Measurements from ENCODE around the gene LCN12.

The LCN12 gene

DNA sequence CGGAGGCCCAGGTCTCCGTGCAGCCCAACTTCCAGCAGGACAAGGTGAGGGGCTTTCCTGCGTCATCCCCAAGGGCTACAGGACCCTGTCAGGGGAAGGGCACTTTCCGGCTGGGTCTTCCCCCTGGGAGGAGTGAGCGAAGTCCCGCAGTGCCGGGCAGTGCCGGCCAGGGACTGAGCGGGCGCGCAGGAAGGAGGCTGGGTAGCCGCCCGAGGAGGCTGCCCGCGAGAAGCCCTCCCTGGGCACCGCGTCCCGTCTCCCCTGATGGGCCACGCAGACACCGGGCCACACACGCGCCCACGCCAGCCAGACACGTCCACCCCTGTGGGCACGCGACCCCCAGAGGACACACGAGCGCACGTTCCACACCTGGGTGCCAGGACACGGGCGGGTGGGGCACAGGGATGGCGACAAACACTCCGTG lies 25.6 kb downstream of the LCN12 start:
- H2BK12ac ChIP-seq (ENCODE audit: low read length in 2 of 2): peak overlapping the region in 1 of 2 experiments; percentile 23
- H3K4ac ChIP-seq (ENCODE audit: low read depth in 1 of 2, low read length in 2 of 2): peak overlapping the region; percentile 1 to 82
- H3K9me3 ChIP-seq (ENCODE audit: control insufficient read depth, low read length): no peaks in the 10 kb centered on the region
- H3K4me3 ChIP-seq (ENCODE audit: insufficient read depth in 1 of 2, low read depth in 1 of 2, low read length in 2 of 2): peak overlapping the region; percentile 67 to 68
- peak overlapping the region; percentile 59 for H3K4me2 ChIP-seq (ENCODE audit: low read length, poor library complexity, severe bottlenecking)
- WGBS: 12% methylated on average over 31 of the region's 33 CpGs
- no peak overlapping the region for H2AK5ac ChIP-seq (ENCODE audit: low read length, severe bottlenecking)
- H3K79me1 ChIP-seq (replicated peaks; ENCODE audit: low read length, poor library complexity, severe bottlenecking): no peaks in the 10 kb centered on the region
- H3K4me1 ChIP-seq (ENCODE audit: control insufficient read depth, insufficient read depth, low read depth, low read length): peaks cover 33% of the 10 kb centered on the region
- H3K23ac ChIP-seq (ENCODE audit: low read length in 2 of 2): peak overlapping the region in 1 of 2 experiments; percentile 1
- no peak overlapping the region for H3K27ac ChIP-seq (ENCODE audit: low read length, poor library complexity, severe bottlenecking)
- H2BK5ac ChIP-seq (ENCODE audit: low read depth, low read length, poor library complexity, severe bottlenecking): no peak overlapping the region
- H3K14ac ChIP-seq (ENCODE audit: low read length in 2 of 2): peak overlapping the region in 1 of 2 experiments; percentile 72
- H3K9ac ChIP-seq (ENCODE audit: low read length): peak overlapping the region; percentile 26
- no peak overlapping the region for H2BK120ac ChIP-seq (ENCODE audit: low read depth, low read length)
- peak overlapping the region; percentile 81 for H4K91ac ChIP-seq (ENCODE audit: low read length)
- H3K18ac ChIP-seq (ENCODE audit: low read depth in 1 of 2, low read length in 2 of 2): peak overlapping the region; percentile 1 to 75
- peaks cover 4 to 25% of the 10 kb centered on the region in 2 experiments for H3K27me3 ChIP-seq (ENCODE audit: control insufficient read depth in 1 of 2, insufficient read depth in 1 of 2, low read length in 2 of 2)
- peaks cover 0 to 4% of the 10 kb centered on the region in 2 experiments for H3K36me3 ChIP-seq (ENCODE audit: control insufficient read depth in 1 of 2, insufficient read depth in 2 of 2, low read depth in 1 of 2, low read length in 2 of 2)
- peak overlapping the region; percentile 1 for H2AFZ ChIP-seq (ENCODE audit: low read depth, low read length)
- H2BK15ac ChIP-seq (ENCODE audit: low read depth, poor library complexity, severe bottlenecking): peak overlapping the region; percentile 33
- no peak for DNase-seq
- peak overlapping the region; percentile 88 for H4K8ac ChIP-seq (ENCODE audit: low read length)

- no peak overlapping the region for H3K27ac ChIP-seq (ENCODE audit: low read length, poor library complexity, severe bottlenecking)
- peak overlapping the region in 1 of 2 experiments; percentile 82 for H3K4ac ChIP-seq (ENCODE audit: low read depth in 1 of 2, low read length in 2 of 2)
- no peaks in the 10 kb centered on the region for H3K79me1 ChIP-seq (replicated peaks; ENCODE audit: low read length, poor library complexity, severe bottlenecking)
- no peaks in the 10 kb centered on the region for H3K9me3 ChIP-seq (ENCODE audit: control insufficient read depth, low read length)
- H3K4me2 ChIP-seq (ENCODE audit: low read length, poor library complexity, severe bottlenecking): peak overlapping the region; percentile 59
- no peak overlapping the region for H3K23ac ChIP-seq (ENCODE audit: low read length in 2 of 2)
- H2AFZ ChIP-seq (ENCODE audit: low read depth, low read length): peak overlapping the region; percentile 1
- H2BK5ac ChIP-seq (ENCODE audit: low read depth, low read length, poor library complexity, severe bottlenecking): no peak overlapping the region
- no peak overlapping the region for H2BK15ac ChIP-seq (ENCODE audit: low read depth, poor library complexity, severe bottlenecking)
- peak overlapping the region; percentile 1 to 75 for H3K18ac ChIP-seq (ENCODE audit: low read depth in 1 of 2, low read length in 2 of 2)
- H3K4me3 ChIP-seq (ENCODE audit: insufficient read depth in 1 of 2, low read depth in 1 of 2, low read length in 2 of 2): peak overlapping the region; percentile 67 to 68
- no peak overlapping the region for H2AK5ac ChIP-seq (ENCODE audit: low read length, severe bottlenecking)
- H3K14ac ChIP-seq (ENCODE audit: low read length in 2 of 2): peak overlapping the region in 1 of 2 experiments; percentile 72
- H3K9ac ChIP-seq (ENCODE audit: low read length): peak overlapping the region; percentile 26
- peaks cover 10 to 31% of the 10 kb centered on the region in 2 experiments for H3K27me3 ChIP-seq (ENCODE audit: control insufficient read depth in 1 of 2, insufficient read depth in 1 of 2, low read length in 2 of 2)
- peaks cover 0 to 4% of the 10 kb centered on the region in 2 experiments for H3K36me3 ChIP-seq (ENCODE audit: control insufficient read depth in 1 of 2, insufficient read depth in 2 of 2, low read depth in 1 of 2, low read length in 2 of 2)
- 2% methylated on average over 48 of the region's 78 CpGs for WGBS
- peak overlapping the region; percentile 88 for H4K8ac ChIP-seq (ENCODE audit: low read length)
- H2BK120ac ChIP-seq (ENCODE audit: low read depth, low read length): no peak overlapping the region
- peaks cover 30% of the 10 kb centered on the region for H3K4me1 ChIP-seq (ENCODE audit: control insufficient read depth, insufficient read depth, low read depth, low read length)
- DNase-seq: peak; percentile 66
- H4K91ac ChIP-seq (ENCODE audit: low read length): peak overlapping the region; percentile 81
- peak overlapping the region in 1 of 2 experiments; percentile 23 for H2BK12ac ChIP-seq (ENCODE audit: low read length in 2 of 2)
These were observed 26.2 kb downstream of the LCN12 start for GRCh38 chr9:136978073-136978864.

- no peaks in the 10 kb centered on the region for H3K79me1 ChIP-seq (replicated peaks; ENCODE audit: low read length, poor library complexity, severe bottlenecking)
- H3K4me2 ChIP-seq (ENCODE audit: low read length, poor library complexity, severe bottlenecking): no peak overlapping the region
- H2BK5ac ChIP-seq (ENCODE audit: low read depth, low read length, poor library complexity, severe bottlenecking): no peak overlapping the region
- H3K23ac ChIP-seq (ENCODE audit: low read length in 2 of 2): no peak overlapping the region
- no peak overlapping the region for H3K18ac ChIP-seq (ENCODE audit: low read depth in 1 of 2, low read length in 2 of 2)
- no peak overlapping the region for H3K4ac ChIP-seq (ENCODE audit: low read depth in 1 of 2, low read length in 2 of 2)
- H4K91ac ChIP-seq (ENCODE audit: low read length): no peak overlapping the region
- H3K14ac ChIP-seq (ENCODE audit: low read length in 2 of 2): no peak overlapping the region
- H3K4me3 ChIP-seq (ENCODE audit: insufficient read depth in 1 of 2, low read depth in 1 of 2, low read length in 2 of 2): no peak overlapping the region
- peaks cover 17 to 38% of the 10 kb centered on the region in 2 experiments for H3K27me3 ChIP-seq (ENCODE audit: control insufficient read depth in 1 of 2, insufficient read depth in 1 of 2, low read length in 2 of 2)
- peaks cover 30% of the 10 kb centered on the region for H3K4me1 ChIP-seq (ENCODE audit: control insufficient read depth, insufficient read depth, low read depth, low read length)
- no peaks in the 10 kb centered on the region for H3K9me3 ChIP-seq (ENCODE audit: control insufficient read depth, low read length)
- no peak overlapping the region for H3K9ac ChIP-seq (ENCODE audit: low read length)
- no peak overlapping the region for H2BK15ac ChIP-seq (ENCODE audit: low read depth, poor library complexity, severe bottlenecking)
- no peak overlapping the region for H2AFZ ChIP-seq (ENCODE audit: low read depth, low read length)
- H3K36me3 ChIP-seq (ENCODE audit: control insufficient read depth in 1 of 2, insufficient read depth in 2 of 2, low read depth in 1 of 2, low read length in 2 of 2): peaks cover 0 to 4% of the 10 kb centered on the region in 2 experiments
- 58% methylated on average over 38 of the region's 41 CpGs for WGBS
- H3K27ac ChIP-seq (ENCODE audit: low read length, poor library complexity, severe bottlenecking): no peak overlapping the region
- H4K8ac ChIP-seq (ENCODE audit: low read length): no peak overlapping the region
- no peak overlapping the region for H2AK5ac ChIP-seq (ENCODE audit: low read length, severe bottlenecking)
- H2BK120ac ChIP-seq (ENCODE audit: low read depth, low read length): no peak overlapping the region
- no peak for DNase-seq
- H2BK12ac ChIP-seq (ENCODE audit: low read length in 2 of 2): no peak overlapping the region
These were observed 26.9 kb downstream of the LCN12 start for GRCh38 chr9:136978865-136979544.
